ENCODE results near the gene ZXDC. TPM values are rescaled to one million over a fixed set of nuclear protein-coding genes. Genes with fewer than 3 reads are reported as not detected.

The ZXDC gene
- total RNA-seq, 1 experiment from 2014 or later = 37.2 TPM

DNA sequence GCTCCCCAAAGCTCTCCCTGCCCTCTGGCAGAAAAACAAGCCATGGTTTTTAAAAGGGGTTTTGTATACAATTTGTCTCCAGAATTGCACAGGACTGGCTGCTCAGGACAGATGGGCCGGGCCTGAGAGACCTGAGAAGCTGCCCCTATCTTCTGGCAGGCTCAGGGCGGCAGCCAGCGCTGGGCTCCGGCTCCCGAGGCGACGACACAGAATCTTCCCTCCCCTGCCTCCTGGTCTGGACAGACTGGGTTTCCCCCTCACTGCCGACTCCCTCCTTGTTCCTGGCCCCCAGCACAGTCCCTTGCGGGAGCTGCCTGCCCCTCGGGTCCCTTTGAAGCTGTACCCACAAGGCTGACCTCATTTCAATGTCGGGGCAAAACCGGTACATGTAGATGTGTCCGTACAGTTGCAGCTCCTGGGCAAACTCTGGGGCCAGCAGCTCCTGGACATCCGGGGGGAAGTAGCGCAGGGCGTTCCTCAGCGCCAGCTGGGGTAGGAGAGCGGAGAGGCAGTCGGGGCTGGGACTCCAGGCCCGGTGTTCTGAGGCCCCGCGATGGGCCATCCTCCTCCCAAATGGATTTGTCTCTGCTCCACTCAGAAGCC lies 34.7 kb upstream of the ZXDC start:
- Mint-ChIP-seq H3K9me3 (ENCODE audit: unreplicated experiment) (no peaks in the 10 kb centered on the region), H3K27me3 (ENCODE audit: insufficient read depth, unreplicated experiment) (peaks cover under 1% of the 10 kb centered on the region), H3K27ac (ENCODE audit: low read depth, unreplicated experiment) (no peak overlapping the region), H3K4me1 (ENCODE audit: insufficient read depth, unreplicated experiment) (no peaks in the 10 kb centered on the region), H3K36me3 (ENCODE audit: insufficient read depth, unreplicated experiment) (no peaks in the 10 kb centered on the region), H3K4me3 (ENCODE audit: unreplicated experiment) (no peak overlapping the region)
- no peak for DNase-seq (ENCODE audit: unreplicated experiment)
- ChIA-PET POLR2A (no interaction called here), CTCF (interaction anchor here (0.6 to 5.9 kb wide), 4 partner anchors 12 to 1038 kb away, joined by 3 to 34 read pairs (median 4); no protein-coding TSS in a partner anchor)
- TF ChIP-seq, protein P1, sequence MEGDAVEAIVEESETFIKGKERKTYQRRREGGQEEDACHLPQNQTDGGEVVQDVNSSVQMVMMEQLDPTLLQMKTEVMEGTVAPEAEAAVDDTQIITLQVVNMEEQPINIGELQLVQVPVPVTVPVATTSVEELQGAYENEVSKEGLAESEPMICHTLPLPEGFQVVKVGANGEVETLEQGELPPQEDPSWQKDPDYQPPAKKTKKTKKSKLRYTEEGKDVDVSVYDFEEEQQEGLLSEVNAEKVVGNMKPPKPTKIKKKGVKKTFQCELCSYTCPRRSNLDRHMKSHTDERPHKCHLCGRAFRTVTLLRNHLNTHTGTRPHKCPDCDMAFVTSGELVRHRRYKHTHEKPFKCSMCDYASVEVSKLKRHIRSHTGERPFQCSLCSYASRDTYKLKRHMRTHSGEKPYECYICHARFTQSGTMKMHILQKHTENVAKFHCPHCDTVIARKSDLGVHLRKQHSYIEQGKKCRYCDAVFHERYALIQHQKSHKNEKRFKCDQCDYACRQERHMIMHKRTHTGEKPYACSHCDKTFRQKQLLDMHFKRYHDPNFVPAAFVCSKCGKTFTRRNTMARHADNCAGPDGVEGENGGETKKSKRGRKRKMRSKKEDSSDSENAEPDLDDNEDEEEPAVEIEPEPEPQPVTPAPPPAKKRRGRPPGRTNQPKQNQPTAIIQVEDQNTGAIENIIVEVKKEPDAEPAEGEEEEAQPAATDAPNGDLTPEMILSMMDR (IDR thresholded peaks at IDR 0.05; ENCODE audit: unreplicated experiment) = no peak
- no TSS peak for BruUV-seq (replicated peaks)
- intact Hi-C loops (cut with micrococcal nuclease) = no loop called here

DNA sequence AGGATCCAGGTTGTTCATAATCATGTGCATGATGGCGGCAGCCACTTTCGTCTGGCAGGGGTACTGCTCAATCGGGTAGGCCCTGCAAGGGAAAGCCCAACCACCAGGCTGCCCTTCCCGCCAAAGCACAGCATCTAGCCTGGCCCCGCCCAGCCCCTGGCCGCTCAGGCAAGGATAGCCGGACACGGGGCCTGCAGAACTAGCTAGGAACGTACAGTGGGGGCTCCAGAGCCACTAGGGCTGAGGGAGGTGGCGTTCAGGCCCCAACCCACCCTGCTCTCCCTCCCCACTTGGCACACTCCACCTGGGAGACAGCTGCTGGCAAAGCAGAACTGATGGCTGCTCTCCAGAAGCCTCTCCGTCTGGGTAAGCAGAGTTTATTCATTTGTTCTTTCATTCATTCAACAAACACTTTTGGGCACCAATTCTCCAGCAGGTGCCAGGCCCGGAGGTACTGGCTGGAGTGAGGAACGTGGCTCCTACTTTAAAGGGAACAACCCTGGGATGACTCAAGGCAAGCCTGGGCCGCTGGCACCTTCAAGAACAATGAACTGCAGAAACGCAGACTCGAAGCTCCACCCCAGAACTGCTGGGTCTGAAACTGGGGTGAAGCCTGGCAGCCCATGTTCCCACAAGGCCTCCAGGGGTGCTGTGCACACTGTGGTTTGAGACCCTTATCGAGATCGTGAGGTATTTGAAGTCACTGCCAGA lies 34.1 kb upstream of the ZXDC start:
- no TSS peak for BruUV-seq (replicated peaks)
- peaks cover 7% of the 10 kb centered on the region for H3K27me3 Mint-ChIP-seq (ENCODE audit: insufficient read depth, unreplicated experiment)
- H3K36me3 Mint-ChIP-seq (ENCODE audit: insufficient read depth, unreplicated experiment) = no peaks in the 10 kb centered on the region
- CTCF ChIA-PET = interaction anchor here (0.5 to 5.9 kb wide), 2 partner anchors 12 to 773 kb away, joined by 4 to 34 read pairs; no protein-coding TSS in a partner anchor
- POLR2A ChIA-PET = no interaction called here
- H3K4me1 Mint-ChIP-seq (ENCODE audit: insufficient read depth, unreplicated experiment) = no peaks in the 10 kb centered on the region
- no peak for DNase-seq (ENCODE audit: unreplicated experiment)
- H3K9me3 Mint-ChIP-seq (ENCODE audit: unreplicated experiment) = no peaks in the 10 kb centered on the region
- H3K4me3 Mint-ChIP-seq (ENCODE audit: unreplicated experiment) = no peak overlapping the region
- no peak overlapping the region for H3K27ac Mint-ChIP-seq (ENCODE audit: low read depth, unreplicated experiment)
- intact Hi-C loops (cut with micrococcal nuclease) = no loop called here
- TF ChIP-seq, protein P1 (IDR thresholded peaks at IDR 0.05; ENCODE audit: unreplicated experiment) = no peak

DNA sequence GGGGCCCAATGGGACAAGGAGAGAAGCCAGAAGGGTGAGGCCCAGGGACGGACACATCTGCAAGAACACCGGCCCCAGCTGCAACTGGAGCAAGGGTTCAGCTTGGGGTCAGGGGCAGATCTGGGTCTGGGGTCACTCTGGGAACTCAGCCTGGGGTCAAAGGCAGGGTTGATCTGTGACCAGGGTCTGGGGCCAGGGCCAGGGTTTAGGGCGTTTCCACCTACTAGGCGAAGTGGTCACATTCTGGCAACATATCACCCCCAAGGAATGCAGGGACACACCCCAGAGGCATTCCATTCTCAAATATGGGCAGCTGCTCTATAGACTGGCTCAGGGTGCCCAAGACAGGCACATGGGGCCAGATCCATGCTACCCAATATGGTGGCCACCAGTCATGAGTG lies 32.9 kb upstream of the ZXDC start:
- H3K27ac Mint-ChIP-seq (ENCODE audit: low read depth, unreplicated experiment) = no peak overlapping the region
- BruUV-seq (replicated peaks) = no TSS peak
- TF ChIP-seq, protein P1 (IDR thresholded peaks at IDR 0.05; ENCODE audit: unreplicated experiment) = no peak
- ChIA-PET CTCF (interaction anchor here (0.9 to 5.9 kb wide), 2 partner anchors 14 kb away, joined by 5 to 34 read pairs; no protein-coding TSS in a partner anchor), POLR2A (no interaction called here)
- H3K36me3 Mint-ChIP-seq (ENCODE audit: insufficient read depth, unreplicated experiment) = no peaks in the 10 kb centered on the region
- no peaks in the 10 kb centered on the region for H3K4me1 Mint-ChIP-seq (ENCODE audit: insufficient read depth, unreplicated experiment)
- DNase-seq (ENCODE audit: unreplicated experiment) = no peak
- no peaks in the 10 kb centered on the region for H3K9me3 Mint-ChIP-seq (ENCODE audit: unreplicated experiment)
- peaks cover 14% of the 10 kb centered on the region for H3K27me3 Mint-ChIP-seq (ENCODE audit: insufficient read depth, unreplicated experiment)
- intact Hi-C loops (cut with micrococcal nuclease) = no loop called here
- no peak overlapping the region for H3K4me3 Mint-ChIP-seq (ENCODE audit: unreplicated experiment)

DNA sequence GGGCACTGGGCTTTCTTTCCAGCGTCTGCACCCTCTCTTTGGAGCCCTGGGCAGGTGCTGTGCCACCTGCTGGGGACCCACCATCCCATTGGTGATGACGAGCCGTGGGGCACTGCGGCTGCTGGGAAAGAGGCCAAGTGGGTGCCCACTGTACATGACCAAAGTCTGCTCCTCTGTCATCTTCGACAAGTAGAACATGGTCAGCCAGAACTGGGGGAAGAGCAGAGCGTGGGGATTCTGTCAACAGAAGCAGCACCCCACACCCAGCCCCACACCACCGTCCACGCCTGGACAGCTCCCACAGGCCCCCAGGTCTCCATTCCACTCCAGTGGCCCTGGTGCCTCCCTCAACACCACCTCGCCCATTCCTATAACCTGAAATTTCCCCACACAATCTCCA lies 32.2 kb upstream of the ZXDC start:
- DNase-seq (ENCODE audit: unreplicated experiment) = no peak
- no TSS peak for BruUV-seq (replicated peaks)
- TF ChIP-seq, protein P1 (IDR thresholded peaks at IDR 0.05; ENCODE audit: unreplicated experiment) = no peak
- Mint-ChIP-seq H3K27ac (ENCODE audit: low read depth, unreplicated experiment) (no peak overlapping the region), H3K36me3 (ENCODE audit: insufficient read depth, unreplicated experiment) (no peaks in the 10 kb centered on the region), H3K27me3 (ENCODE audit: insufficient read depth, unreplicated experiment) (peaks cover 14% of the 10 kb centered on the region), H3K4me1 (ENCODE audit: insufficient read depth, unreplicated experiment) (no peaks in the 10 kb centered on the region), H3K9me3 (ENCODE audit: unreplicated experiment) (no peaks in the 10 kb centered on the region), H3K4me3 (ENCODE audit: unreplicated experiment) (no peak overlapping the region)
- ChIA-PET POLR2A (no interaction called here), CTCF (interaction anchor here (0.9 kb wide), 1 partner anchor 15 kb away, joined by 5 read pairs; no protein-coding TSS in a partner anchor)
- intact Hi-C loops (cut with micrococcal nuclease) = no loop called here

All from MCF 10A (cell line).